Measurements from ENCODE around the gene ZNF841. TPM values are rescaled to one million over a fixed set of nuclear protein-coding genes. Genes with fewer than 3 reads are reported as not detected.
A peak's percentile ranks its signal among the peaks of the same experiment; 100 is the strongest.

Gene ZNF841
- total and polyA plus RNA-seq, 2 of the 13 experiments (the other 11 are each of a cell fraction or from before 2014, with no cell fraction given), result 6.2 to 14.2 TPM

DNA sequence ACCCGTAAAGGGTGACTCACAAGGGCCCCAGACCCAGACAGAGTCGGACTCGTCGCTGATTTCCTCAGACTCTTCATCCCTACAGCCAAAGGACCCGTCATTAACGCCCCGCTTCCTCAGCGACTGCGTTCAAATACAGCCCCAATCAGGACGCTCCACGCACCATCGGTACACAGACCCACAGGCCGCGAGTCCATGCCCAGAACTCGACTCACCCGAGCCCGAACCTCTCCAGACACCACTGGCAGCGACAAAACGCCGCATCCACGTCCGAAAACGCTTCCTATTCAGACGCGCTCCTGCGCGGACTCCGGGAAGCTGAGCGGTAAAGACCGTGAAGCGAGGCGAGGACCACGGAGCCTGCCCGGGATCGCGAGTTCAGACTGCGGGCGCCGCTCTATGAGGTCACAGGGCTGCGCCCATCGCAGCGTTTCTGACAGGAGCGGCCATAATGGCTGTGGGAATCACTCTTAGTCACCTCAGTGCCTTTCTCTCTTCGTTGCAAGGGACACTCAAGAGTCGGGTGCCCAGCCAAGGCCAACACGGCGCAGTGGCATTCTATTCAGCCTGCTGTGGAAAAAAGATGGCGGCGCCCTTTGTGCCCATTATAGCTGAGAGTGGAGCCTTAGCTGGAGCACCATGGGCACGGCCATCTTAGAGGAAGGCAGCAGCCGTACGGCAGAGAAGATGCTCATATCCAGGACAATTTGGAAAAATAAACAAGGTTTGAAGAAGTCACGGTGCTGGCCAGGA is 67.4 kb downstream of the ZNF841 start, which contains the start of gene ZNF614 (continued):
- TF ChIP-seq ZNF543 (CRISPR knock-in tag; IDR thresholded peaks at IDR 0.05), result 0 out of 2 replicates have a peak, but pooled peaks have one; percentile 70
- TF ChIP-seq, protein P1, sequence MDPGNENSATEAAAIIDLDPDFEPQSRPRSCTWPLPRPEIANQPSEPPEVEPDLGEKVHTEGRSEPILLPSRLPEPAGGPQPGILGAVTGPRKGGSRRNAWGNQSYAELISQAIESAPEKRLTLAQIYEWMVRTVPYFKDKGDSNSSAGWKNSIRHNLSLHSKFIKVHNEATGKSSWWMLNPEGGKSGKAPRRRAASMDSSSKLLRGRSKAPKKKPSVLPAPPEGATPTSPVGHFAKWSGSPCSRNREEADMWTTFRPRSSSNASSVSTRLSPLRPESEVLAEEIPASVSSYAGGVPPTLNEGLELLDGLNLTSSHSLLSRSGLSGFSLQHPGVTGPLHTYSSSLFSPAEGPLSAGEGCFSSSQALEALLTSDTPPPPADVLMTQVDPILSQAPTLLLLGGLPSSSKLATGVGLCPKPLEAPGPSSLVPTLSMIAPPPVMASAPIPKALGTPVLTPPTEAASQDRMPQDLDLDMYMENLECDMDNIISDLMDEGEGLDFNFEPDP (CRISPR knock-in tag; conservative IDR thresholded peaks at IDR 0.05), result peak; percentile 98; the same call in 1 of the 2 replicates
- TF ChIP-seq HNRNPLL (IDR thresholded peaks at IDR 0.05; ENCODE audit: low read depth, low read length, poor library complexity, severe bottlenecking), result peak; percentile 92
- TF ChIP-seq ZNF124 (CRISPR knock-in tag; IDR thresholded peaks at IDR 0.05), result peak; percentile 52; the same call in 1 of the 2 replicates
- TF ChIP-seq ASH2L (IDR thresholded peaks at IDR 0.05; ENCODE audit: insufficient read length, low read depth, low read length), result peak; percentile 87
- TF ChIP-seq, protein P2, sequence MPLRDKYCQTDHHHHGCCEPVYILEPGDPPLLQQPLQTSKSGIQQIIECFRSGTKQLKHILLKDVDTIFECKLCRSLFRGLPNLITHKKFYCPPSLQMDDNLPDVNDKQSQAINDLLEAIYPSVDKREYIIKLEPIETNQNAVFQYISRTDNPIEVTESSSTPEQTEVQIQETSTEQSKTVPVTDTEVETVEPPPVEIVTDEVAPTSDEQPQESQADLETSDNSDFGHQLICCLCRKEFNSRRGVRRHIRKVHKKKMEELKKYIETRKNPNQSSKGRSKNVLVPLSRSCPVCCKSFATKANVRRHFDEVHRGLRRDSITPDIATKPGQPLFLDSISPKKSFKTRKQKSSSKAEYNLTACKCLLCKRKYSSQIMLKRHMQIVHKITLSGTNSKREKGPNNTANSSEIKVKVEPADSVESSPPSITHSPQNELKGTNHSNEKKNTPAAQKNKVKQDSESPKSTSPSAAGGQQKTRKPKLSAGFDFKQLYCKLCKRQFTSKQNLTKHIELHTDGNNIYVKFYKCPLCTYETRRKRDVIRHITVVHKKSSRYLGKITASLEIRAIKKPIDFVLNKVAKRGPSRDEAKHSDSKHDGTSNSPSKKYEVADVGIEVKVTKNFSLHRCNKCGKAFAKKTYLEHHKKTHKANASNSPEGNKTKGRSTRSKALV (CRISPR knock-in tag; IDR thresholded peaks at IDR 0.05), result peak; percentile 55; the same call in 1 of the 2 replicates
- no peak for TF ChIP-seq NFIB (CRISPR knock-in tag; IDR thresholded peaks at IDR 0.05; ENCODE audit: borderline replicate concordance)
- TF ChIP-seq ZNF354B (CRISPR knock-in tag; IDR thresholded peaks at IDR 0.05), result peak; percentile 85; the same call in 1 of the 2 replicates
- peak; percentile 49; the same call in 1 of the 2 replicates for TF ChIP-seq ZNF644 (CRISPR knock-in tag; IDR thresholded peaks at IDR 0.05; ENCODE audit: low read depth)
- TF ChIP-seq SMYD3 (CRISPR knock-in tag; IDR thresholded peaks at IDR 0.05), result peak; percentile 92
- TF ChIP-seq, protein P3, sequence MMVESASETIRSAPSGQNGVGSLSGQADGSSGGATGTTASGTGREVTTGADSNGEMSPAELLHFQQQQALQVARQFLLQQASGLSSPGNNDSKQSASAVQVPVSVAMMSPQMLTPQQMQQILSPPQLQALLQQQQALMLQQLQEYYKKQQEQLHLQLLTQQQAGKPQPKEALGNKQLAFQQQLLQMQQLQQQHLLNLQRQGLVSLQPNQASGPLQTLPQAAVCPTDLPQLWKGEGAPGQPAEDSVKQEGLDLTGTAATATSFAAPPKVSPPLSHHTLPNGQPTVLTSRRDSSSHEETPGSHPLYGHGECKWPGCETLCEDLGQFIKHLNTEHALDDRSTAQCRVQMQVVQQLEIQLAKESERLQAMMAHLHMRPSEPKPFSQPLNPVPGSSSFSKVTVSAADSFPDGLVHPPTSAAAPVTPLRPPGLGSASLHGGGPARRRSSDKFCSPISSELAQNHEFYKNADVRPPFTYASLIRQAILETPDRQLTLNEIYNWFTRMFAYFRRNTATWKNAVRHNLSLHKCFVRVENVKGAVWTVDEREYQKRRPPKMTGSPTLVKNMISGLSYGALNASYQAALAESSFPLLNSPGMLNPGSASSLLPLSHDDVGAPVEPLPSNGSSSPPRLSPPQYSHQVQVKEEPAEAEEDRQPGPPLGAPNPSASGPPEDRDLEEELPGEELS (CRISPR knock-in tag; IDR thresholded peaks at IDR 0.05), result no peak
- TF ChIP-seq JUN (CRISPR knock-in tag; IDR thresholded peaks at IDR 0.05), result peak; percentile 54; the same call in 1 of the 2 replicates
- 0 out of 2 replicates have a peak, but pooled peaks have one; percentile 24 for TF ChIP-seq ZNF564 (CRISPR knock-in tag; IDR thresholded peaks at IDR 0.05)
- peak; percentile 91 for TF ChIP-seq MYC (CRISPR knock-in tag; IDR thresholded peaks at IDR 0.05; ENCODE audit: borderline replicate concordance)
- TF ChIP-seq ZNF232 (CRISPR knock-in tag; IDR thresholded peaks at IDR 0.05; ENCODE audit: borderline replicate concordance), result 0 out of 2 replicates have a peak, but pooled peaks have one; percentile 33
- TF ChIP-seq, protein P4, sequence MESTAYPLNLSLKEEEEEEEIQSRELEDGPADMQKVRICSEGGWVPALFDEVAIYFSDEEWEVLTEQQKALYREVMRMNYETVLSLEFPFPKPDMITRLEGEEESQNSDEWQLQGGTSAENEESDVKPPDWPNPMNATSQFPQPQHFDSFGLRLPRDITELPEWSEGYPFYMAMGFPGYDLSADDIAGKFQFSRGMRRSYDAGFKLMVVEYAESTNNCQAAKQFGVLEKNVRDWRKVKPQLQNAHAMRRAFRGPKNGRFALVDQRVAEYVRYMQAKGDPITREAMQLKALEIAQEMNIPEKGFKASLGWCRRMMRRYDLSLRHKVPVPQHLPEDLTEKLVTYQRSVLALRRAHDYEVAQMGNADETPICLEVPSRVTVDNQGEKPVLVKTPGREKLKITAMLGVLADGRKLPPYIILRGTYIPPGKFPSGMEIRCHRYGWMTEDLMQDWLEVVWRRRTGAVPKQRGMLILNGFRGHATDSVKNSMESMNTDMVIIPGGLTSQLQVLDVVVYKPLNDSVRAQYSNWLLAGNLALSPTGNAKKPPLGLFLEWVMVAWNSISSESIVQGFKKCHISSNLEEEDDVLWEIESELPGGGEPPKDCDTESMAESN (CRISPR knock-in tag; conservative IDR thresholded peaks at IDR 0.05), result peak; percentile 21; the same call in 1 of the 2 replicates
- peak; percentile 84; the same call in 1 of the 2 replicates for TF ChIP-seq ZNF230 (CRISPR knock-in tag; IDR thresholded peaks at IDR 0.05)
- TF ChIP-seq, protein P5, sequence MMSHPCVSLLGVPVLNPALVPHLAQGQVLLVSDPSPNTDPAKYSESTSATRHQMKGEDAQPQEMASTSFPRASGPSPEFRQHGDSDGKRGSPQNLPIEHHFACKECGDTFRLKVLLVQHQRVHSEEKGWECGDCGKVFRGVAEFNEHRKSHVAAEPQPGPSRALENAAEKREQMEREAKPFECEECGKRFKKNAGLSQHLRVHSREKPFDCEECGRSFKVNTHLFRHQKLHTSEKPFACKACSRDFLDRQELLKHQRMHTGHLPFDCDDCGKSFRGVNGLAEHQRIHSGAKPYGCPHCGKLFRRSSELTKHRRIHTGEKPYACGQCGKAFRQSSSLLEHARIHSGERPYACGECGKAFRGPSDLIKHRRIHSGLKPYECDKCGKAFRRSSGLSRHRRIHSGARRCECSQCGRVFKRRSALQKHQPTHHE (CRISPR knock-in tag; IDR thresholded peaks at IDR 0.05; ENCODE audit: borderline replicate concordance), result peak; percentile 83
- TF ChIP-seq ZNF224 (CRISPR knock-in tag; IDR thresholded peaks at IDR 0.05), result peak; percentile 69; the same call in 1 of the 2 replicates
- peak; percentile 44; the same call in 1 of the 2 replicates for TF ChIP-seq ZNF510 (CRISPR knock-in tag; IDR thresholded peaks at IDR 0.05; ENCODE audit: low read depth)

All from HepG2 (cell line).